ENCODE measurements around the gene SLC16A10. TPM values are rescaled to one million over a fixed set of nuclear protein-coding genes. Genes with fewer than 3 reads are reported as not detected.

Gene SLC16A10
- polyA plus RNA-seq, 4 donors, result 0.81 to 24.1 (median 4.3) TPM

DNA sequence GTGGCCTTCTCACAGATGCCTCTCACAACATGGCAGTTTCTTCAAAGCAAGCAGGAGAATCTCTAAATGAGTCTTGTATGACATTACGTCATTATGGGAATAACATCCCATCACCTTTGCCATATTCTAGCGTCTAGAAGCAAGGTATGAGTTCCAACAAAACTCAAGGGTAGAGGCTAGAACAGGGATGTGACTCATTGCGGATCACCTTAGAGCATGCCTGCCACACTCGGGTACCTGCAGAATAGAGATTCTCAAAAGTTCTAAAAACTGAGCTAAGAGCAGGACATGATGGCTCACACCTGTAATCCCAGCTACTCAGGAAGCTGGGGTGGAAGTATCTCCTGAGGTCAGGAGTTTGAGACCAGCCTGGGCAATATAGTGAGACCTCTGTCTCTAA, 182.8 kb downstream of the SLC16A10 start:
- H3K4me1 ChIP-seq (ENCODE audit: control insufficient read depth in 3 of 3, insufficient read depth in 2 of 3, low read depth in 1 of 3, low read length in 2 of 3), result peaks cover 0 to 2% (median 0%) of the 10 kb centered on the region in 3 donors
- WGBS, 3 donors, result 98 to 100% (median 98%) methylated on average over 4 of the region's 4 CpGs
- FAIRE-seq (no peak), DNase-seq (no peak)
- H3K4me3 ChIP-seq (ENCODE audit: low read depth in 1 of 3, low read length in 3 of 3), result no peak overlapping the region
- no peak overlapping the region for H3K27ac ChIP-seq (ENCODE audit: low read depth in 1 of 3, low read length in 2 of 3)
- no peaks in the 10 kb centered on the region for H3K27me3 ChIP-seq (ENCODE audit: control insufficient read depth in 3 of 3, insufficient read depth in 3 of 3, low read length in 3 of 3)
- H3K9me3 ChIP-seq (ENCODE audit: control insufficient read depth in 2 of 2, insufficient read depth in 1 of 2, low read depth in 1 of 2, low read length in 1 of 2), result peaks cover 0 to 18% of the 10 kb centered on the region in 2 donors
- peaks cover 6 to 48% (median 11%) of the 10 kb centered on the region in 3 donors for H3K36me3 ChIP-seq (ENCODE audit: control insufficient read depth in 3 of 3, insufficient read depth in 2 of 3, low read depth in 1 of 3, low read length in 3 of 3)

DNA sequence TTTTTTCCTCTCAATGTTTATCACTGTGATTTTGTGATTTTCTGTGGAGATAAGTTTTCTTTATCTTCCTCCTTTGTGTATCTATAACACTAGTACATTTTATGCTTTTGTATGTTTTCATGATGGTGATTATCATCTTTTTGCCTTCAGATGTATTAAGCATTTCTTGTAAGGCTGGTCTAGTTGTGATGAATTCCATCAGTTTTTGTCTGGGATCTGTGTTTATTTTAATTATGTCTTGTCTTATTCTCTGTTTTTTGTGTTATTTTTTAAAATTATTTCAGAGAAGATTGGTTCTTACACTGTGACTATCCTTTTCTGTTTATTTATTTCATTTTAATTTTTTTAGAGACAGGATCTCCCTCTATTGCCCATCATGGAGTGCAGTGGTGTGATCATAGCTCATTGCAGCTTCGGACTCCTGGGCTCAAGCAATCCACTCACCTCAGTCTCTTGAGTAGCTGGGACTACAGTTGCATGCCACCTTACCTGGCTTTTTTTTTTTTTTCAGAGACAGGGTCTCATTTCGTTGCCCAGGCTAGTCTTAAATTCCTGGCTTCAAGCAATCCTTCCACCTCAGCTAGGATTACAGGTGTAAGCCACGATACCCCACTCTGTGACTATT, 187.4 kb downstream of the SLC16A10 start:
- DNase-seq (peak in 1 of 2 donors; percentile 30), FAIRE-seq (no peak)
- H3K27ac ChIP-seq (ENCODE audit: low read depth in 1 of 3, low read length in 2 of 3), result no peak overlapping the region
- peaks cover 0 to 23% (median 0%) of the 10 kb centered on the region in 3 donors for H3K4me1 ChIP-seq (ENCODE audit: control insufficient read depth in 3 of 3, insufficient read depth in 2 of 3, low read depth in 1 of 3, low read length in 2 of 3)
- H3K9me3 ChIP-seq (ENCODE audit: control insufficient read depth in 2 of 2, insufficient read depth in 1 of 2, low read depth in 1 of 2, low read length in 1 of 2), result peaks cover 0 to 28% of the 10 kb centered on the region in 2 donors
- H3K4me3 ChIP-seq (ENCODE audit: low read depth in 1 of 3, low read length in 3 of 3), result no peak overlapping the region
- H3K27me3 ChIP-seq (ENCODE audit: control insufficient read depth in 3 of 3, insufficient read depth in 3 of 3, low read length in 3 of 3), result no peaks in the 10 kb centered on the region
- WGBS, 3 donors, result 96 to 98% (median 97%) methylated on average over 3 of the region's 3 CpGs
- H3K36me3 ChIP-seq (ENCODE audit: control insufficient read depth in 3 of 3, insufficient read depth in 2 of 3, low read depth in 1 of 3, low read length in 3 of 3), result peaks cover 8 to 53% (median 15%) of the 10 kb centered on the region in 3 donors

DNA sequence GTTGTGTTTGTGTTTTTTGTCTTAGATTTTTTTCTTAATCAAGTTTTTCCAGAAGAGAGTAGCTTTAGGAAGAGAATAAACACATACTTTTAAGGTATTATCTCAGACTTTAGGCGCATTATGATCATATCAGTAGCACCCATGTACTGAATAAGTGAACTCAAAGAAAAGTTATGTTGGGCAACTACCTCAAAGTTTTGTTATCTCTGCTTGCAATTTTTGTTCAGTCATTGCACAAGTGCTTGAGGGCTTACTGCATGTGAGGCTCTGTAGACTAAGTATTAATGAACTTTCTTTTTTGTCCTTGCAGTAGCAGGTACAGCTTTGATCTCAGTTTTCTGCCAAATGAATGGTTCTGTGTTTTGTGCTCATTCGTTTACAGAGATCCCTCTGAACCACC, 189.0 kb downstream of the SLC16A10 start:
- no peaks in the 10 kb centered on the region for H3K27me3 ChIP-seq (ENCODE audit: control insufficient read depth in 3 of 3, insufficient read depth in 3 of 3, low read length in 3 of 3)
- WGBS, 3 donors, result 97 to 100% (median 98%) methylated on average over 2 of the region's 2 CpGs
- DNase-seq (no peak), FAIRE-seq (no peak)
- peaks cover 8 to 44% (median 16%) of the 10 kb centered on the region in 3 donors for H3K36me3 ChIP-seq (ENCODE audit: control insufficient read depth in 3 of 3, insufficient read depth in 2 of 3, low read depth in 1 of 3, low read length in 3 of 3)
- H3K4me3 ChIP-seq (ENCODE audit: low read depth in 1 of 3, low read length in 3 of 3), result no peak overlapping the region
- H3K9me3 ChIP-seq (ENCODE audit: control insufficient read depth in 2 of 2, insufficient read depth in 1 of 2, low read depth in 1 of 2, low read length in 1 of 2), result peaks cover 0 to 28% of the 10 kb centered on the region in 2 donors
- H3K4me1 ChIP-seq (ENCODE audit: control insufficient read depth in 3 of 3, insufficient read depth in 2 of 3, low read depth in 1 of 3, low read length in 2 of 3), result peaks cover 0 to 23% (median 0%) of the 10 kb centered on the region in 3 donors
- H3K27ac ChIP-seq (ENCODE audit: low read depth in 1 of 3, low read length in 2 of 3), result no peak overlapping the region

DNA sequence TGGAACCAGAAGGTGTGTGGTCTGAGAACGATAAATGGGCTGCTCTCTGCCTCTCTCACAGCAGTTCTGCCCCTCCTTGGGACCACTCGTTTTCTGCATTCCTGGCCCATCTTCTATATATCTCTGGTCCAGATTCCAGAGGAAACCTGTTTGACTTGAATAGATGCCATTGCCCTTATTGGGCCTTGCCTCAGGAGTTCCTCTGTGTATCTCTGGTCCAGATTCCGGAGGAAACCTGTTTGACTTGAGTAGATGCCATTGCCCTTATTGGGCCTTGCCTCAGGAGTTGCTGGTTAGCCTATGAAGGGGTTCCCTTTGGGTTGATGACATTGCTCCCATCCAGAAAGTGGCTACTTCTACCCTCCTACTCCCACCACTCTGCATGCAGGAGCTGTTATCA, 189.4 kb downstream of the SLC16A10 start:
- peaks cover 0 to 24% (median 0%) of the 10 kb centered on the region in 3 donors for H3K4me1 ChIP-seq (ENCODE audit: control insufficient read depth in 3 of 3, insufficient read depth in 2 of 3, low read depth in 1 of 3, low read length in 2 of 3)
- no peaks in the 10 kb centered on the region for H3K27me3 ChIP-seq (ENCODE audit: control insufficient read depth in 3 of 3, insufficient read depth in 3 of 3, low read length in 3 of 3)
- no peak for DNase-seq
- H3K4me3 ChIP-seq (ENCODE audit: low read depth in 1 of 3, low read length in 3 of 3), result no peak overlapping the region
- 93 to 97% (median 96%) methylated on average over 3 of the region's 3 CpGs for WGBS, 3 donors
- no peak overlapping the region for H3K27ac ChIP-seq (ENCODE audit: low read depth in 1 of 3, low read length in 2 of 3)
- no peak for FAIRE-seq
- H3K9me3 ChIP-seq (ENCODE audit: control insufficient read depth in 2 of 2, insufficient read depth in 1 of 2, low read depth in 1 of 2, low read length in 1 of 2), result peaks cover 0 to 28% of the 10 kb centered on the region in 2 donors
- peaks cover 8 to 43% (median 16%) of the 10 kb centered on the region in 3 donors for H3K36me3 ChIP-seq (ENCODE audit: control insufficient read depth in 3 of 3, insufficient read depth in 2 of 3, low read depth in 1 of 3, low read length in 3 of 3)

DNA sequence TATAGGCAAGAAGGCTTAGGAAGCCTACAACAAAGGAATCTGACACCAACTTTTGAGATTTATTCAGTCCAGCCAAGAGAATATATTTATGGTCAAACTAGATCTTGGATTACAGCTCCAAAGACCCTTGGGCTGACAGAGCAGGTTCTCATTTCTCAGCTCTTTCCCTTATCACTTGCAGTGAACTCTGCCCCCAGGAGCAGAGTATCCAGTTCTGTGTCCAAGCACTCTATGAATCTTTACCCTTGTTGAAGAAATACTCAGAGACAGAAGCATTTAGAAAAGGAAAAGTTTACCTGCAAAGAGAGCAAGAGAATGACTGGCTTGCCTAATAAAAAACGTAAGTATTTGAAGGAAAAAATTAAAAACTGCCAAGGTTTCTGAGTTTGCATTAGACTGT, 190.5 kb downstream of the SLC16A10 start:
- Histone ChIP-seq H3K36me3 (ENCODE audit: control insufficient read depth in 3 of 3, insufficient read depth in 2 of 3, low read depth in 1 of 3, low read length in 3 of 3) (peaks cover 8 to 34% (median 16%) of the 10 kb centered on the region in 3 donors), H3K27me3 (ENCODE audit: control insufficient read depth in 3 of 3, insufficient read depth in 3 of 3, low read length in 3 of 3) (no peaks in the 10 kb centered on the region), H3K4me3 (ENCODE audit: low read depth in 1 of 3, low read length in 3 of 3) (no peak overlapping the region), H3K27ac (ENCODE audit: low read depth in 1 of 3, low read length in 2 of 3) (peak overlapping the region in 1 of 3 donors; percentile 56), H3K9me3 (ENCODE audit: control insufficient read depth in 2 of 2, insufficient read depth in 1 of 2, low read depth in 1 of 2, low read length in 1 of 2) (peaks cover 0 to 28% of the 10 kb centered on the region in 2 donors), H3K4me1 (ENCODE audit: control insufficient read depth in 3 of 3, insufficient read depth in 2 of 3, low read depth in 1 of 3, low read length in 2 of 3) (peaks cover 0 to 32% (median 0%) of the 10 kb centered on the region in 3 donors)
- no peak for FAIRE-seq
- DNase-seq, result peak; percentile 52 to 54
- WGBS, 3 donors, result 88 to 93% (median 90%) methylated on average over 1 of the region's 1 CpG

DNA sequence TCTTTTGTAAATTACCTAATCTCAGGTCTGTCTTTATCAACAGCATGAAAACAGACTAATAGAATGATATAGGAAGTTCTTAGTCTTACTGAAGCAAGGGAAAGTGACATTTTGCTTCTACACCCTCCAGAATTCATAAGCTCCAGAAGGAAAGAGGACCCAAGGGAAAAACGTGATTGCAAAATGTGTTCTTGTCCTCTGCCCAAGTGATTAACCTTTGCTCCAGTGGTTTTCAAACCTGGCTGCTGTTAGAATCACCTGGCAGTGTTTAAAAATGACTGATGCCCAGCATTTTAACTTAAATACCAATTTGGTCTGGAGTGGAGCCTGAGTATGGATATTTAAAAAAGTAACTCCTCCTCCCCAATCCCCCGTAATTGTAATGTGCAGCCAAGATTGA, 191.4 kb downstream of the SLC16A10 start:
- DNase-seq (peak; percentile 54 to 68), FAIRE-seq (no peak)
- 60 to 81% (median 68%) methylated on average over 2 of the region's 2 CpGs for WGBS, 3 donors
- Histone ChIP-seq H3K4me3 (ENCODE audit: low read depth in 1 of 3, low read length in 3 of 3) (no peak overlapping the region), H3K9me3 (ENCODE audit: control insufficient read depth in 2 of 2, insufficient read depth in 1 of 2, low read depth in 1 of 2, low read length in 1 of 2) (peaks cover 0 to 23% of the 10 kb centered on the region in 2 donors), H3K36me3 (ENCODE audit: control insufficient read depth in 3 of 3, insufficient read depth in 2 of 3, low read depth in 1 of 3, low read length in 3 of 3) (peaks cover 6 to 35% (median 16%) of the 10 kb centered on the region in 3 donors), H3K27me3 (ENCODE audit: control insufficient read depth in 3 of 3, insufficient read depth in 3 of 3, low read length in 3 of 3) (no peaks in the 10 kb centered on the region), H3K27ac (ENCODE audit: low read depth in 1 of 3, low read length in 2 of 3) (peak overlapping the region in 1 of 3 donors; percentile 56), H3K4me1 (ENCODE audit: control insufficient read depth in 3 of 3, insufficient read depth in 2 of 3, low read depth in 1 of 3, low read length in 2 of 3) (peaks cover 0 to 40% (median 3%) of the 10 kb centered on the region in 3 donors)

DNA sequence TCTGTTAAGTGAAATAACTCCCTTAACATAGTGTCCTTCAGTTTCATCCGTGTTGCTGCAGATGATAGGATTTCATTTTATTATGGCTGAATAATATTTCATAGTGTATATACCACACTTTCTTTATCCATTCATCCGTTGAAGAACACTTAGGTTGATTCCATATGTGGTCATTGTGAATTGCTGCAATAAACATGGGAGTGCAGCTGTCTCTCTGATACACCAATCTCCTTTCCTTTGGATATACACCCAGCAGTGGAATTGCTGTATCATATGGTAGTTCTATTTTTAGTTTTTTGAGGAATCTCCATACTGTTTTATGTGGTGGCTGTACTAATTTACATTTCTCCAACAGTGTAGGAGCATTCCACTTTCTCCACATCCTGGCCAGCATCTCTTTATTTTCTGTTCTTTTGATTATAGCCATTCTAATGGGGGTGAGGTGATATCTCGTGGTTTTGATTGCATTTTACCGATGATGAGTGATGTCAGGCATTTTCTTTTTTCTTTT, 193.2 kb downstream of the SLC16A10 start:
- Histone ChIP-seq H3K4me1 (ENCODE audit: control insufficient read depth in 3 of 3, insufficient read depth in 2 of 3, low read depth in 1 of 3, low read length in 2 of 3) (peaks cover 0 to 40% (median 3%) of the 10 kb centered on the region in 3 donors), H3K36me3 (ENCODE audit: control insufficient read depth in 3 of 3, insufficient read depth in 2 of 3, low read depth in 1 of 3, low read length in 3 of 3) (peaks cover 5 to 26% (median 9%) of the 10 kb centered on the region in 3 donors), H3K9me3 (ENCODE audit: control insufficient read depth in 2 of 2, insufficient read depth in 1 of 2, low read depth in 1 of 2, low read length in 1 of 2) (peaks cover 0 to 9% of the 10 kb centered on the region in 2 donors), H3K4me3 (ENCODE audit: low read depth in 1 of 3, low read length in 3 of 3) (no peak overlapping the region), H3K27ac (ENCODE audit: low read depth in 1 of 3, low read length in 2 of 3) (no peak overlapping the region), H3K27me3 (ENCODE audit: control insufficient read depth in 3 of 3, insufficient read depth in 3 of 3, low read length in 3 of 3) (no peaks in the 10 kb centered on the region)
- 87 to 91% (median 88%) methylated on average over 4 of the region's 4 CpGs for WGBS, 3 donors
- FAIRE-seq (no peak), DNase-seq (no peak)
